Uterus (tissue), 2 donors: ENCODE measurements around the gene HOTAIR.

Source experiments
- POLR2A ChIP-seq, 2 donors: fragments of 450-650 bp; IDR thresholded peaks; one replicate each; pipeline ENCODE4 v1.6.1; 2016; ENCODE audit warnings: antibody characterized with exemption in 2 of 2, mild to moderate bottlenecking in 1 of 2, moderate library complexity in 1 of 2
- TF ChIP-seq, protein P1 (sequence below), 4 experiments: fragments of 200-600 bp in 2 of 4; fragments of 450-650 bp in 2 of 4; sonication (generic) in 2 of 4; IDR thresholded peaks; one replicate each; pipeline ENCODE4 v1.5.1; 2016 to 2019; ENCODE audit warnings: antibody characterized with exemption in 4 of 4, mild to moderate bottlenecking in 2 of 4, moderate library complexity in 1 of 4

DNA sequence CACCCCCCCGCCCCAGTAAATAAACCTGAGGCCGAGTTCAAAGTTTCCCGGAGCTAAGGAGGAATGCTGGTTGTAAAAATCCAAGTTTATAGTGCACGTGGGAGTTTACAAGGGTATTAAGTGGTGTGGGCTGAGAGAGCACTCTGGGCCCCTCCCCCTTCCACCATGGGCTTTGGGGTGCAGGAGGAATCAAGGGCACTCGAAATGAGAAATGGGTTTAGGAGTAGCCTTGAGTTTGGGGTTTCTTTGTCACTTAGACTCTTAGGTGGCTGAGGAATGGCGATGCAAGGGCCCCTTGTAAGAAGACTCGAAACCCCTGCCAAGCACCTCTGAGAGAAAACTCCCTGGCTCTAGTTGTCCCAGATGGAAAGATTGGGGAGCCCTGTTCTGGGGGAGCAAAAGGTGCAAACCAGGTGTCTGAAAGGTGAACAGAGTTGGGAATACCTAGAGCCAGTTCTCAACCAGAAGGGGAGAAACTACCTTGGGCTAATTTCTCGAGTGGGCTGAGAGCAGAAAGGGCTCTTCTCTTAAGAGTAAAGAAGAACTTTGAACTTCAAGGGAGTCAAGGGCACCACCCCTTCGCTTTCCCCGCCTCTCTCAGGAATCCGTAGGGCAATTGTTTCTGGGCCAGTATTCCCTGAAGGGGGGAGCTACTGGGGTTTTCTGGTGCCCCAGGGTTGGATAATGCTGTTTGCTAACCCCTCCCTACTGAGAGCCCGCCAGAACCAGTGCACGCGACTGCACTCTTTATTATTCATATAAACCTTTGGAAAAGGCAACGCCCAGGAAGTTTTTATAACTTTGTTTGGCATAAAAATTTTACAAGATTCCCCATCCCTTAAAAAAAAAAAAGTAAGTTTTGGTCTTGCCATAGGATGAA, 4.0 kb upstream of the HOTAIR start:
- TF ChIP-seq POLR2A (IDR thresholded peaks at IDR 0.05), result no peak
- TF ChIP-seq, protein P1, sequence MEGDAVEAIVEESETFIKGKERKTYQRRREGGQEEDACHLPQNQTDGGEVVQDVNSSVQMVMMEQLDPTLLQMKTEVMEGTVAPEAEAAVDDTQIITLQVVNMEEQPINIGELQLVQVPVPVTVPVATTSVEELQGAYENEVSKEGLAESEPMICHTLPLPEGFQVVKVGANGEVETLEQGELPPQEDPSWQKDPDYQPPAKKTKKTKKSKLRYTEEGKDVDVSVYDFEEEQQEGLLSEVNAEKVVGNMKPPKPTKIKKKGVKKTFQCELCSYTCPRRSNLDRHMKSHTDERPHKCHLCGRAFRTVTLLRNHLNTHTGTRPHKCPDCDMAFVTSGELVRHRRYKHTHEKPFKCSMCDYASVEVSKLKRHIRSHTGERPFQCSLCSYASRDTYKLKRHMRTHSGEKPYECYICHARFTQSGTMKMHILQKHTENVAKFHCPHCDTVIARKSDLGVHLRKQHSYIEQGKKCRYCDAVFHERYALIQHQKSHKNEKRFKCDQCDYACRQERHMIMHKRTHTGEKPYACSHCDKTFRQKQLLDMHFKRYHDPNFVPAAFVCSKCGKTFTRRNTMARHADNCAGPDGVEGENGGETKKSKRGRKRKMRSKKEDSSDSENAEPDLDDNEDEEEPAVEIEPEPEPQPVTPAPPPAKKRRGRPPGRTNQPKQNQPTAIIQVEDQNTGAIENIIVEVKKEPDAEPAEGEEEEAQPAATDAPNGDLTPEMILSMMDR (IDR thresholded peaks at IDR 0.05), result no peak
